IPS-15b (cell line): ENCODE data around the gene AGAP1.

ENCODE experiments used
- H3K27me3 ChIP-seq: one replicate; pipeline ENCODE4 v1.6.1; 2013; ENCODE audit warnings: low read length; ENCODE audit not compliant: control insufficient read depth, insufficient read depth
- H3K36me3 ChIP-seq: one replicate; pipeline ENCODE4 v1.6.1; 2013; ENCODE audit warnings: low read length; ENCODE audit not compliant: control insufficient read depth, insufficient read depth
- H3K4me1 ChIP-seq: one replicate; pipeline ENCODE4 v1.6.1; 2013; ENCODE audit warnings: mild to moderate bottlenecking, low read length; ENCODE audit not compliant: control insufficient read depth, insufficient read depth
- H3K4me3 ChIP-seq: one replicate; pipeline ENCODE4 v1.5.1; 2013; ENCODE audit warnings: low read depth, low read length
- H3K9ac ChIP-seq: one replicate; pipeline ENCODE4 v1.6.1; 2013; ENCODE audit warnings: low read depth, mild to moderate bottlenecking, low read length
- H3K9me3 ChIP-seq: one replicate; pipeline ENCODE4 v1.6.1; 2013; ENCODE audit warnings: mild to moderate bottlenecking, low read length; ENCODE audit not compliant: control insufficient read depth, insufficient read depth

The AGAP1 gene

DNA sequence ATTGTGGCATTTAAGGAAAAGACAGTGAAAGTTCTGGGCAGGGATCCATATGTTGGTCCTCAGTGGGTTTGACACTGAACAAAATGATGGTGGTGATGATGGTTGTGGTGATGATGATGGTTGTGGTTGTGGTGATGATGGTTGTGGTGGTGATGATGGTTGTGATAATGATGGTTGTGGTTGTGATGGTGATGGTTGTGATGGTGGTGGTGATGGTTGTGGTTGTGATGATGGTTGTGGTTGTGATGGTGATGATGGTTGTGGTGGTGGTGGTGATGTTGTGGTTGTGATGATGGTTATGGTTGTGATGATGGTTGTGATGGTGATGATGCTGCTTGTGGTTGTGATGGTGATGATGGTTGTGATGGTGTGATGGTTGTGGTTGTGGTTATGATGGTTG, 308.7 kb downstream of the AGAP1 start:
- Histone ChIP-seq H3K36me3 (peaks cover 19% of the 10 kb centered on the region), H3K4me1 (peaks cover 6% of the 10 kb centered on the region), H3K4me3 (no peak overlapping the region), H3K9ac (no peak overlapping the region), H3K9me3 (no peaks in the 10 kb centered on the region), H3K27me3 (no peaks in the 10 kb centered on the region)

- H3K4me3 ChIP-seq = no peak overlapping the region
- H3K9me3 ChIP-seq = no peaks in the 10 kb centered on the region
- no peaks in the 10 kb centered on the region for H3K27me3 ChIP-seq
- H3K4me1 ChIP-seq = peaks cover 9% of the 10 kb centered on the region
- H3K36me3 ChIP-seq = peaks cover 19% of the 10 kb centered on the region
- no peak overlapping the region for H3K9ac ChIP-seq
Measured at GRCh38 chr2:235803028-235803427, 309.2 kb downstream of the AGAP1 start.

- Histone ChIP-seq H3K9ac (no peak overlapping the region), H3K4me3 (no peak overlapping the region), H3K36me3 (peaks cover 14% of the 10 kb centered on the region), H3K27me3 (no peaks in the 10 kb centered on the region), H3K4me1 (peaks cover 9% of the 10 kb centered on the region), H3K9me3 (no peaks in the 10 kb centered on the region)
Measured at GRCh38 chr2:235804676-235805075, 310.8 kb downstream of the AGAP1 start.

GRCh38 chr2:235806986-235807750, 313.3 kb downstream of the AGAP1 start:
- H3K4me3 ChIP-seq = no peak overlapping the region
- no peak overlapping the region for H3K9ac ChIP-seq
- no peaks in the 10 kb centered on the region for H3K9me3 ChIP-seq
- no peaks in the 10 kb centered on the region for H3K36me3 ChIP-seq
- H3K4me1 ChIP-seq = peaks cover 21% of the 10 kb centered on the region
- no peaks in the 10 kb centered on the region for H3K27me3 ChIP-seq

- H3K36me3 ChIP-seq = no peaks in the 10 kb centered on the region
- peaks cover 21% of the 10 kb centered on the region for H3K4me1 ChIP-seq
- H3K9me3 ChIP-seq = no peaks in the 10 kb centered on the region
- H3K4me3 ChIP-seq = no peak overlapping the region
- H3K9ac ChIP-seq = no peak overlapping the region
- no peaks in the 10 kb centered on the region for H3K27me3 ChIP-seq
Measured at GRCh38 chr2:235808366-235808765, 314.5 kb downstream of the AGAP1 start.

GRCh38 chr2:235810252-235810651, 316.4 kb downstream of the AGAP1 start:
- H3K27me3 ChIP-seq = no peaks in the 10 kb centered on the region
- H3K36me3 ChIP-seq = no peaks in the 10 kb centered on the region
- H3K4me3 ChIP-seq = no peak overlapping the region
- H3K4me1 ChIP-seq = peaks cover 21% of the 10 kb centered on the region
- no peaks in the 10 kb centered on the region for H3K9me3 ChIP-seq
- no peak overlapping the region for H3K9ac ChIP-seq

- Histone ChIP-seq H3K4me3 (no peak overlapping the region), H3K9ac (no peak overlapping the region), H3K9me3 (no peaks in the 10 kb centered on the region), H3K4me1 (peaks cover 20% of the 10 kb centered on the region), H3K27me3 (no peaks in the 10 kb centered on the region), H3K36me3 (no peaks in the 10 kb centered on the region)
Measured at GRCh38 chr2:235810846-235811245, 317.0 kb downstream of the AGAP1 start.

- Histone ChIP-seq H3K4me3 (no peak overlapping the region), H3K9me3 (no peaks in the 10 kb centered on the region), H3K9ac (no peak overlapping the region), H3K36me3 (no peaks in the 10 kb centered on the region), H3K4me1 (peaks cover 17% of the 10 kb centered on the region), H3K27me3 (no peaks in the 10 kb centered on the region)
Measured at GRCh38 chr2:235811446-235812184, 317.8 kb downstream of the AGAP1 start.

GRCh38 chr2:235812185-235812665, 318.4 kb downstream of the AGAP1 start:
- H3K9ac ChIP-seq = no peak overlapping the region
- no peaks in the 10 kb centered on the region for H3K36me3 ChIP-seq
- H3K4me1 ChIP-seq = peaks cover 17% of the 10 kb centered on the region
- no peaks in the 10 kb centered on the region for H3K27me3 ChIP-seq
- no peaks in the 10 kb centered on the region for H3K9me3 ChIP-seq
- no peak overlapping the region for H3K4me3 ChIP-seq

GRCh38 chr2:235813398-235813797, 319.6 kb downstream of the AGAP1 start:
- H3K36me3 ChIP-seq = no peaks in the 10 kb centered on the region
- H3K9ac ChIP-seq = no peak overlapping the region
- H3K9me3 ChIP-seq = no peaks in the 10 kb centered on the region
- no peak overlapping the region for H3K4me3 ChIP-seq
- no peaks in the 10 kb centered on the region for H3K27me3 ChIP-seq
- H3K4me1 ChIP-seq = peaks cover 12% of the 10 kb centered on the region

GRCh38 chr2:235820571-235820970, 326.7 kb downstream of the AGAP1 start:
- Histone ChIP-seq H3K9ac (no peak overlapping the region), H3K4me1 (no peaks in the 10 kb centered on the region), H3K4me3 (no peak overlapping the region), H3K36me3 (no peaks in the 10 kb centered on the region), H3K9me3 (no peaks in the 10 kb centered on the region), H3K27me3 (no peaks in the 10 kb centered on the region)

GRCh38 chr2:235824331-235824730, 330.5 kb downstream of the AGAP1 start:
- Histone ChIP-seq H3K4me3 (no peak overlapping the region), H3K9ac (no peak overlapping the region), H3K27me3 (no peaks in the 10 kb centered on the region), H3K9me3 (no peaks in the 10 kb centered on the region), H3K36me3 (no peaks in the 10 kb centered on the region), H3K4me1 (no peaks in the 10 kb centered on the region)
